Stomach (tissue), 9 donors: ENCODE results near the gene GATB. TPM values are rescaled to one million over a fixed set of nuclear protein-coding genes. Genes with fewer than 3 reads are reported as not detected.

Source experiments
- DNase-seq, 2 donors: peaks; one replicate each; pipeline versions ENCODE4 v3.0.0 to v3.0.0-alpha.2; 2013 to 2019
- H3K27ac ChIP-seq, 5 donors: fragments of 200-600 bp in 4 of 5; sonication (generic) in 4 of 5; one replicate each; pipeline ENCODE4 v1.5.1; 2013 to 2019; ENCODE audit warnings: mild to moderate bottlenecking in 1 of 5, moderate library complexity in 1 of 5
- H3K27me3 ChIP-seq, 3 donors: fragments of 200-600 bp; sonication (generic); one replicate each; pipeline ENCODE4 v1.5.1; 2017 to 2019; ENCODE audit warnings: mixed run types in 1 of 3
- H3K36me3 ChIP-seq, 4 donors: fragments of 200-600 bp; sonication (generic); 1 replicate in 3 of 4; 2 replicates in 1 of 4; pipeline ENCODE4 v1.5.1; 2016 to 2019
- H3K4me1 ChIP-seq, 4 donors: fragments of 200-600 bp; sonication (generic); one replicate each; pipeline ENCODE4 v1.5.1; 2016 to 2019
- H3K4me3 ChIP-seq, 4 donors: fragments of 200-600 bp; sonication (generic) in 3 of 4; one replicate each; pipeline ENCODE4 v1.5.1; 2016 to 2019; ENCODE audit warnings: mild to moderate bottlenecking in 1 of 4
- H3K9me3 ChIP-seq, 4 donors: fragments of 200-600 bp; sonication (generic); one replicate each; pipeline ENCODE4 v1.5.1; 2016 to 2019
- CTCF ChIP-seq, 7 experiments: fragments of 450-650 bp in 4 of 7; fragments of 200-600 bp in 3 of 7; sonication (generic) in 3 of 7; IDR thresholded peaks; one replicate each; pipeline ENCODE4 v1.5.1; 2016 to 2019; ENCODE audit warnings: antibody characterized with exemption in 7 of 7, control low read depth in 2 of 7, mild to moderate bottlenecking in 1 of 7
- EP300 ChIP-seq: sonication (generic); formaldehyde crosslinking; IDR thresholded peaks from one replicate; pipeline ENCODE4 v1.6.1; 2017; ENCODE audit warnings: antibody characterized with exemption
- POLR2A ChIP-seq, 4 donors: fragments of 450-650 bp; IDR thresholded peaks; one replicate each; pipeline ENCODE4 v1.6.1; 2016; ENCODE audit warnings: antibody characterized with exemption in 4 of 4, control low read depth in 2 of 4, mild to moderate bottlenecking in 1 of 4, moderate library complexity in 1 of 4
- POLR2AphosphoS5 ChIP-seq, 3 donors: sonication (generic); formaldehyde crosslinking; IDR thresholded peaks; one replicate each; pipeline ENCODE4 v1.6.1; 2016; ENCODE audit warnings: antibody characterized with exemption in 3 of 3
- WGBS, 5 donors: extraction: QIAGEN DNeasy Blood & Tissue Kit in 3 of 5; methylation state at CpG; one replicate each; pipeline versions ENCODE4 v1.1.5 to v1.1.7; 2013 to 2018; 5-methylcytosine and 5-hydroxymethylcytosine counted together
- intact Hi-C: fragments of 100-400 bp; cut with DNase I; formaldehyde crosslinking; loops from one replicate; pipeline ENCODE4 v1.15.1; 2023; ENCODE audit warnings: low total_unique reads
- polyA plus RNA-seq, 3 donors: library from polyadenylated mRNA; stranded (reverse); fragments of 200-250 nt; gene quantifications; one replicate each; pipeline ENCODE4 v1.2.3, GENCODE V29; 2013
- total RNA-seq, 5 donors: library from RNA; depleted of rRNA; stranded (reverse); fragments of >200 nt; gene quantifications; one replicate each; pipeline versions ENCODE4 v1.1.0 to v1.2.3, GENCODE V29; 2014 to 2016
- donor health status: healthy with polysubstance abuse.
- donor health status: Bipolar disorder and iron deficiency.
- donor health status: healthy.

Gene GATB
- total and polyA plus RNA-seq, 8 donors = 1.8 to 32.2 (median 19.9) TPM

- Histone ChIP-seq H3K9me3 (no peaks in the 10 kb centered on the region), H3K27me3 (no peaks in the 10 kb centered on the region), H3K27ac (no peak overlapping the region), H3K36me3 (no peaks in the 10 kb centered on the region), H3K4me1 (no peaks in the 10 kb centered on the region), H3K4me3 (no peak overlapping the region)
- intact Hi-C loops = no loop called here
- no peak for DNase-seq
- TF ChIP-seq CTCF (IDR thresholded peaks at IDR 0.05) (no peak), POLR2A (IDR thresholded peaks at IDR 0.05) (no peak), EP300 (no peak), POLR2AphosphoS5 (IDR thresholded peaks at IDR 0.05) (no peak)
- WGBS, 5 donors = 90 to 98% (median 94%) methylated on average over 4 of the region's 4 CpGs
Measured at GRCh38 chr4:151808542-151808941, 47.7 kb upstream of the GATB start.

GRCh38 chr4:151808120-151808529 lies 47.3 kb upstream of the GATB start:
- H3K4me1 ChIP-seq = no peaks in the 10 kb centered on the region
- no peaks in the 10 kb centered on the region for H3K9me3 ChIP-seq
- no peaks in the 10 kb centered on the region for H3K36me3 ChIP-seq
- intact Hi-C loops = no loop called here
- no peak for TF ChIP-seq POLR2A (IDR thresholded peaks at IDR 0.05)
- no peak for TF ChIP-seq POLR2AphosphoS5 (IDR thresholded peaks at IDR 0.05)
- no peak for TF ChIP-seq CTCF (IDR thresholded peaks at IDR 0.05)
- no peak for TF ChIP-seq EP300
- no peaks in the 10 kb centered on the region for H3K27me3 ChIP-seq
- 58 to 74% (median 67%) methylated on average over 9 of the region's 9 CpGs for whole genome bisulfite sequencing, 5 donors
- no peak overlapping the region for H3K27ac ChIP-seq
- DNase-seq = no peak
- no peak overlapping the region for H3K4me3 ChIP-seq

GRCh38 chr4:151807220-151807619 lies 46.4 kb upstream of the GATB start:
- H3K4me3 ChIP-seq = no peak overlapping the region
- H3K27me3 ChIP-seq = no peaks in the 10 kb centered on the region
- no peaks in the 10 kb centered on the region for H3K4me1 ChIP-seq
- intact Hi-C loops = no loop called here
- no peak overlapping the region for H3K27ac ChIP-seq
- no peaks in the 10 kb centered on the region for H3K36me3 ChIP-seq
- H3K9me3 ChIP-seq = no peaks in the 10 kb centered on the region
- TF ChIP-seq CTCF (IDR thresholded peaks at IDR 0.05) = no peak
- no peak for TF ChIP-seq POLR2A (IDR thresholded peaks at IDR 0.05)
- no peak for TF ChIP-seq EP300
- TF ChIP-seq POLR2AphosphoS5 (IDR thresholded peaks at IDR 0.05) = no peak
- 57 to 66% (median 63%) methylated on average over 7 of the region's 7 CpGs for WGBS, 5 donors
- DNase-seq = peak in 1 of 2 donors; percentile 16

- Histone ChIP-seq H3K4me1 (no peaks in the 10 kb centered on the region), H3K27ac (no peak overlapping the region), H3K27me3 (no peaks in the 10 kb centered on the region), H3K4me3 (no peak overlapping the region), H3K9me3 (no peaks in the 10 kb centered on the region), H3K36me3 (no peaks in the 10 kb centered on the region)
- intact Hi-C loops = no loop called here
- WGBS, 5 donors = 59 to 75% (median 63%) methylated on average over 6 of the region's 6 CpGs
- no peak for DNase-seq
- TF ChIP-seq EP300 (no peak), CTCF (IDR thresholded peaks at IDR 0.05) (no peak), POLR2A (IDR thresholded peaks at IDR 0.05) (no peak), POLR2AphosphoS5 (IDR thresholded peaks at IDR 0.05) (no peak)
Measured at GRCh38 chr4:151806511-151806927, 45.7 kb upstream of the GATB start.
